Measurements from ENCODE around the gene PCBP3.
"Not testable (repeated sequence)": the region's sequence is repeated elsewhere in the genome, so short reads cannot be mapped to it uniquely, and the experiment has no call there.

GRCh38 chr21:45952527-45952926, 309.0 kb downstream of the PCBP3 start:
- not testable (repeated sequence) for TF ChIP-seq CTCF (conservative IDR thresholded peaks at IDR 0.05); ZFX (IDR thresholded peaks at IDR 0.05)

Measured in C4-2B (cell line).